GM12801 (cell line): ENCODE results near the gene DGKD.

Experiments used
- CTCF ChIP-seq: IDR thresholded peaks from one replicate; pipeline ENCODE4 v1.5.1; 2011; ENCODE audit warnings: control low read depth; ENCODE audit not compliant: insufficient read length; ENCODE audit errors: extremely low read depth

The DGKD gene

GRCh38 chr2:233404222-233404621 is 49.9 kb downstream of the DGKD start:
- TF ChIP-seq CTCF, result no peak

GRCh38 chr2:233406865-233407264 is 52.6 kb downstream of the DGKD start:
- no peak for TF ChIP-seq CTCF

GRCh38 chr2:233407771-233408181 is 53.5 kb downstream of the DGKD start:
- TF ChIP-seq CTCF, result no peak

GRCh38 chr2:233408366-233409285 is 54.3 kb downstream of the DGKD start:
- TF ChIP-seq CTCF, result no peak

- TF ChIP-seq CTCF, result no peak
Observed at GRCh38 chr2:233409286-233409991, 55.1 kb downstream of the DGKD start.

- TF ChIP-seq CTCF, result no peak
Observed at GRCh38 chr2:233410196-233410760, 56.0 kb downstream of the DGKD start.

- no peak for TF ChIP-seq CTCF
Observed at GRCh38 chr2:233411162-233411561, 56.9 kb downstream of the DGKD start.
